PC-9 (cell line): ENCODE results near the gene RAB43.

Source experiments
- CTCF ChIP-seq: fragments of 200-600 bp; sonication (generic); conservative IDR thresholded peaks from 2 replicates; pipeline ENCODE4 v1.6.1; 2017; ENCODE audit warnings: mixed run types, antibody characterized with exemption, mild to moderate bottlenecking, moderate library complexity
- EZH2 ChIP-seq: fragments of 200-600 bp; sonication (generic); IDR thresholded peaks from 2 replicates; pipeline ENCODE4 v1.8.0; 2017; ENCODE audit warnings: antibody characterized with exemption, low read depth

- TF ChIP-seq CTCF (no peak), EZH2 (no peak)
Measured at GRCh38 chr3:129116482-129116946, 5.1 kb downstream of the RAB43 start.
